Measurements from ENCODE around the gene ADCYAP1. TPM values are rescaled to one million over a fixed set of nuclear protein-coding genes. Genes with fewer than 3 reads are reported as not detected.

Gene ADCYAP1
- polyA plus RNA-seq, 6 donors from 2014 or later = not detected

DNA sequence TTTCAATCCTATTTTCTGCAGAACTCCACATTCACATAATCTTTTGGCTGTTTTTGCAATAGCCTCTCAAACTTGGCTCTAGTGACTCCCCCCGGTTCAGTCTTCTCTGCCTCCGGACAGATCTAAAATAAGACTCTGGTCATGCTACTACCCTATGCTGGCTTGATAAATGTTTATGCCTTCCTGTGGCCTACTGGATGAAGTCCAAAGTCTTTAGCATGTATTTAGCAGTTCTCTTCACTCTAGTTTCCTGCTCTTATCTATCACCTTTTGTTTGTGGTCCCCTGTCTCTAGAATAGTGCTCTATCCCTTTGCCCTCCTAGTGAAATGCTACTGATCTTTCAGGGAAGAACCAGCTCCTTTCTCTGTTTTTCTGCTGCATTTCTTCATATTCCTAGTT, 14.4 kb downstream of the ADCYAP1 start:
- Mint-ChIP-seq H3K36me3 (peaks cover 0 to 8% of the 10 kb centered on the region in 2 donors), H3K4me3 (no peak overlapping the region), H3K9me3 (peaks cover 2 to 6% (median 4%) of the 10 kb centered on the region in 7 donors), H3K4me1 (no peaks in the 10 kb centered on the region), H3K27ac (no peak overlapping the region), H3K27me3 (peaks cover 36 to 38% (median 38%) of the 10 kb centered on the region in 3 donors)
- ATAC-seq (ENCODE audit: low read depth in 2 of 2) = no peak
- DNase-seq = no peak

DNA sequence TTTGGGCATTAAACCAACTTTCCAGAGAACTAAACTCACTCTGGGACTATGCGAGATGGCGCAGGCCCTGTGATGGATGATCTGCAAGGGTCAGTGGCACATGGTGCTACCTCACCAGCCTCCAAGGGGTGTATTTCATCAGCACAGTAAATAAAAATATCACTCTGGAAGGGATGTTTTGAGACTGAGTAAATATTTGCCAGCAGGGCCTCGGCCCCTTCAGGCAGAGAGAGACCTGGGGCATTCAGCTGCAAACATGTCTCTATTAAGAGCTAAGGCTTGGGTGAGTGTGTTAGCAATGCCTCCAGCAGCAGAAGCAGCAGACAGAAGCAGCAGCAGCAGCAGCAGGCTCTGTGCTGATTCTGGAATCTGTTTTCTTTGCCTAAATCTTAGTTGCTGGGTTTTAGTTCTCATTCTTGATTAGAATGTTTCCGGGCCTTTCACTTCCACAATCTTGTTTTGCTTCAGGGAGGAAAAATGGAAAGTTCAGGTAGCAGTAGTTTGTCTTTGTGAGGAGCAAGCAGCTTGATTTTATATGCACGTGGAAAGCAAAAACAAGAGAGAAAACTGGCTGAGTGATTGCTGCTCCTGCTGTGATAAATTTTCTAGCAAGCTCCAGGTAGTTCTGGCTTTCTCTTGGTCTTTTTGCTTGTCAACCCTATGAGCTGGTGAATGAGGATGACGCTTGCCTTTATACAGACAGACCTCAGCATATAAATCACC, 18.6 kb downstream of the ADCYAP1 start:
- no peak for ATAC-seq (ENCODE audit: low read depth in 2 of 2)
- Mint-ChIP-seq H3K9me3 (peaks cover 0 to 9% (median 3%) of the 10 kb centered on the region in 7 donors), H3K4me3 (no peak overlapping the region), H3K4me1 (no peaks in the 10 kb centered on the region), H3K27me3 (peaks cover 24 to 45% (median 32%) of the 10 kb centered on the region in 3 donors), H3K36me3 (no peaks in the 10 kb centered on the region), H3K27ac (no peak overlapping the region)
- no peak for DNase-seq

DNA sequence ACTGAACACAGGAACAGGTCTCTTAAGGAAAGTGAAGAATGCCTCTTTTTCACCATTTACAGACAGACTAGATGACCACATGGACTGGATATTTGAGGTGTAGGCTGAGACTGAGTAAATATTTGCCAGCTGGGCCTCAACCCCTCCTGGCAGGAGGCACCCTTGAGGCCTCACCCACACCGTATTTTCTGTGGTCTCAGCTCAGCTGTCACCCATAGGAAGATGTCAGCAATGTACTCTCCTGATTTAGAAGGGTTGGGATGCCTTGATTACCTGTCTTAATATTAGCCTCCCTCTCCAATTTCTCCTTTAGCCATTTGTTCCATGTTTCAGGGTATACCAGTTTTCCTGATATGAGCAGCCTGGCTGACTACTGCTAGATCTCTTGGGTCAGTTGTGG, 20.3 kb downstream of the ADCYAP1 start:
- Mint-ChIP-seq H3K27ac (no peak overlapping the region), H3K4me3 (no peak overlapping the region)
- ATAC-seq (ENCODE audit: low read depth in 2 of 2) = no peak

DNA sequence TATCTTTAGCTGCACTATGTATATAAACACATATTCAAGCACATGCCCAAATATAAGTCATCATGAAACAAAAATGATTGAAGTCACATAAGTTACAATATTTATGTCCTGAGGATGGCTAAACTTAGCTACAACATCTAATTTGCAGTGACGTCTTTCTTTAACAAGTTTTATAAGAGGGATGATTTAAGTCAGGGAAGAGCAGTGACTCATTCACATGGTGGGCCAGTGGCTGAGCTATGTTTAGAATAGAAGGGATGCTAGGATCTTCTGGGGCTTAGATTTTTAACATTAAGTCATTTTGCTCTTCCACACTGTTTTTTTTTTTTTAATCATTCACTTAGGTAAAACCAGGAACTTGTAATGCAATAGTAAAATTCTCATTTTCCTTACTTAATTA, 22.3 kb downstream of the ADCYAP1 start:
- Mint-ChIP-seq H3K27me3 (peaks cover 17 to 34% (median 22%) of the 10 kb centered on the region in 3 donors), H3K4me3 (no peak overlapping the region), H3K4me1 (no peaks in the 10 kb centered on the region), H3K9me3 (peaks cover 0 to 10% (median 2%) of the 10 kb centered on the region in 7 donors), H3K27ac (no peak overlapping the region), H3K36me3 (no peaks in the 10 kb centered on the region)
- ATAC-seq (ENCODE audit: low read depth in 2 of 2) = no peak
- no peak for DNase-seq

More for the DNA sequence above, 20.3 kb downstream of the ADCYAP1 start:
- H3K9me3 Mint-ChIP-seq = peaks cover 0 to 9% (median 0%) of the 10 kb centered on the region in 7 donors
- H3K4me1 Mint-ChIP-seq = no peaks in the 10 kb centered on the region
- no peaks in the 10 kb centered on the region for H3K36me3 Mint-ChIP-seq
- H3K27me3 Mint-ChIP-seq = peaks cover 20 to 39% (median 22%) of the 10 kb centered on the region in 3 donors
- no peak for DNase-seq

GRCh38 chr18:933082-933481, 28.4 kb downstream of the ADCYAP1 start:
- no peaks in the 10 kb centered on the region for H3K4me1 Mint-ChIP-seq
- H3K4me3 Mint-ChIP-seq = no peak overlapping the region
- no peak for DNase-seq
- peaks cover 3 to 14% (median 11%) of the 10 kb centered on the region in 3 donors for H3K27me3 Mint-ChIP-seq
- H3K36me3 Mint-ChIP-seq = no peaks in the 10 kb centered on the region
- ATAC-seq (ENCODE audit: low read depth in 2 of 2) = no peak
- H3K27ac Mint-ChIP-seq = no peak overlapping the region
- H3K9me3 Mint-ChIP-seq = peaks cover 0 to 6% (median 0%) of the 10 kb centered on the region in 7 donors

- Mint-ChIP-seq H3K4me1 (no peaks in the 10 kb centered on the region), H3K27ac (no peak overlapping the region), H3K4me3 (no peak overlapping the region), H3K27me3 (peaks cover 6 to 17% (median 15%) of the 10 kb centered on the region in 3 donors), H3K9me3 (peaks cover 0 to 6% (median 0%) of the 10 kb centered on the region in 7 donors), H3K36me3 (no peaks in the 10 kb centered on the region)
- ATAC-seq (ENCODE audit: low read depth in 2 of 2) = no peak
- DNase-seq = no peak
Measured at GRCh38 chr18:934518-935133, 30.0 kb downstream of the ADCYAP1 start.

DNA sequence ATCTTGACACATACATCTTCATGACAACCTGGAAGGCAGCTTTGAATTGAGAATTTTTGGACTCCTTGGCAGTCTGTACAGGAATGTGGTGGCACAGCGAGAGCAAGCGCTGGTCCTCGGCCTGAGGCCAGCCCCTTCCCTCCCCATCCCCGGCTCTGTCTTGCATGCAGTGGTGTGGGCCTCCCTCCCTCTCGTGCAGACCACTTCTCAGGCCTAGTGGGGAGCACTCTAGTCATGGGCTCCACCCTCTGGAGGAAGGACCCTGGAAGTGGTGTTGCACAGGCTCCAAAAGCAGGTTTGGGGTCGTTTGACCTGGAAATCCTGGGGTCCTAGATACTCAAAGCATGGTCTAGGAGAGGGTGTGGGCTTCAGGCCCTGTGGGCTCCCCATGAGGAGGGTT, 32.3 kb downstream of the ADCYAP1 start:
- Mint-ChIP-seq H3K36me3 (no peaks in the 10 kb centered on the region), H3K27me3 (peaks cover 14 to 32% (median 20%) of the 10 kb centered on the region in 3 donors), H3K9me3 (peaks cover 0 to 3% (median 0%) of the 10 kb centered on the region in 7 donors), H3K4me3 (no peak overlapping the region), H3K27ac (no peak overlapping the region), H3K4me1 (no peaks in the 10 kb centered on the region)
- ATAC-seq (ENCODE audit: low read depth in 2 of 2) (no peak), DNase-seq (no peak)

DNA sequence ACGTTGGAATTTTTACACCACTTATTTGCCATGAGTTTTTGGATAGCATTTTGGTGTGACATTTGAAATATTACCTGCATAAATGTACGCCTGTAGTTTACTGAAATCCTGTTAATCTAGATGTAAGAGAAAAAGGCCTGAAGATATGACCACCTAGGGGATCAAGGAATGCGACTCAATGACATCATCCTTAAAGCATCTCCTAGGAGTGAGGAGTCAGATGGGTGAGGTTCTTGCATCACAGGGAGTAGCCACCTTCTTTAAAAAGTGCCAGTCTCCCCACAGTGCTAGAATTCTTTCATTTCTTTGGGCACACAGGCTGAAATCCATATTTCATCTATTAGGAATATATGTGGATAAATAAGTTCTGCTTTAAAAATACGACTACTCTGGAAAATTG, 34.5 kb downstream of the ADCYAP1 start:
- H3K27me3 Mint-ChIP-seq = peaks cover 14 to 31% (median 20%) of the 10 kb centered on the region in 3 donors

GRCh38 chr18:939958-940357, 35.3 kb downstream of the ADCYAP1 start:
- DNase-seq = no peak
- Mint-ChIP-seq H3K9me3 (peaks cover 0 to 3% (median 0%) of the 10 kb centered on the region in 7 donors), H3K27me3 (peaks cover 11 to 26% (median 20%) of the 10 kb centered on the region in 3 donors), H3K27ac (no peak overlapping the region), H3K36me3 (no peaks in the 10 kb centered on the region), H3K4me3 (no peak overlapping the region), H3K4me1 (no peaks in the 10 kb centered on the region)
- no peak for ATAC-seq (ENCODE audit: low read depth in 2 of 2)

More for the DNA sequence above, 34.5 kb downstream of the ADCYAP1 start:
- H3K36me3 Mint-ChIP-seq = no peaks in the 10 kb centered on the region
- H3K27ac Mint-ChIP-seq = no peak overlapping the region
- H3K4me3 Mint-ChIP-seq = no peak overlapping the region
- no peaks in the 10 kb centered on the region for H3K4me1 Mint-ChIP-seq
- peaks cover 0 to 3% (median 0%) of the 10 kb centered on the region in 7 donors for H3K9me3 Mint-ChIP-seq
- DNase-seq (no peak), ATAC-seq (ENCODE audit: low read depth in 2 of 2) (no peak)

DNA sequence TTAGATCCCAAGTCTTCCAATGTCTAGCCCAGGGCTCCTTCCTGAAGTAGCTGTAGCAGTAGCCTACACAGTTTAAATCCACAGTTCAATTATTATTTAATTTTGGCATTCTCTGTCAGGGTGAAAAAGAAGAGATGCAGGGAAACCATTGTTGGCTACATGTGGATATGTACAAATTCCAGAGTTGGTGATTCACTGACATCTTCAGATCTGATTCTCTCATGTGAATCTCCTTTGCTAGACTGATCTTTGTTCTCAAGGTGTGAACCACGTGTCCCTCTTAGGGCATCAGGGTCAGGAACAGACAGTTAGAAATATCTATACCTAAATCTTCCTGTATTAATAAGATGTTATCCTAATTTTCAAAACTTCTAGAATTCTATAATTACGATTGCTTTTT, 36.7 kb downstream of the ADCYAP1 start:
- Mint-ChIP-seq H3K36me3 (no peaks in the 10 kb centered on the region), H3K4me1 (no peaks in the 10 kb centered on the region), H3K9me3 (peaks cover 0 to 3% (median 0%) of the 10 kb centered on the region in 7 donors), H3K27ac (no peak overlapping the region), H3K4me3 (no peak overlapping the region), H3K27me3 (peaks cover 6 to 21% (median 20%) of the 10 kb centered on the region in 3 donors)
- ATAC-seq (ENCODE audit: low read depth in 2 of 2) = no peak
- no peak for DNase-seq

GRCh38 chr18:944440-944839, 39.8 kb downstream of the ADCYAP1 start:
- DNase-seq (no peak), ATAC-seq (ENCODE audit: low read depth in 2 of 2) (no peak)
- Mint-ChIP-seq H3K27ac (no peak overlapping the region), H3K36me3 (no peaks in the 10 kb centered on the region), H3K27me3 (peaks cover 6 to 20% (median 16%) of the 10 kb centered on the region in 3 donors), H3K9me3 (peaks cover 0 to 6% (median 2%) of the 10 kb centered on the region in 7 donors), H3K4me1 (no peaks in the 10 kb centered on the region), H3K4me3 (no peak overlapping the region)

- Mint-ChIP-seq H3K4me3 (no peak overlapping the region), H3K36me3 (no peaks in the 10 kb centered on the region), H3K4me1 (no peaks in the 10 kb centered on the region), H3K27me3 (peaks cover 0 to 7% (median 7%) of the 10 kb centered on the region in 3 donors), H3K27ac (peak overlapping the region in 1 of 6 donors; percentile 33), H3K9me3 (peaks cover 0 to 6% (median 4%) of the 10 kb centered on the region in 7 donors)
- no peak for ATAC-seq (ENCODE audit: low read depth in 2 of 2)
- DNase-seq = no peak
Measured at GRCh38 chr18:949724-950631, 45.3 kb downstream of the ADCYAP1 start.

- Mint-ChIP-seq H3K9me3 (peaks cover 0 to 6% (median 4%) of the 10 kb centered on the region in 7 donors), H3K27ac (no peak overlapping the region), H3K4me1 (no peaks in the 10 kb centered on the region), H3K27me3 (peaks cover 0 to 7% (median 7%) of the 10 kb centered on the region in 3 donors), H3K4me3 (no peak overlapping the region), H3K36me3 (no peaks in the 10 kb centered on the region)
- no peak for ATAC-seq (ENCODE audit: low read depth in 2 of 2)
- no peak for DNase-seq
Measured at GRCh38 chr18:950882-951495, 46.3 kb downstream of the ADCYAP1 start.

Data from naive B cell (primary cell).